Pancreas (tissue), 10 donors: ENCODE measurements around the gene OR4F15. TPM values are rescaled to one million over a fixed set of nuclear protein-coding genes. Genes with fewer than 3 reads are reported as not detected.

Source experiments
- ATAC-seq, 4 donors: fragments of 200-7000 bp; cut with Tn5 transposase; one replicate each; pipeline versions ENCODE4 v1.8.0 to v1.9.1; 2020; ENCODE audit warnings: mild to moderate bottlenecking in 4 of 4, moderate library complexity in 4 of 4
- DNase-seq, 6 donors: peaks; one replicate each; pipeline ENCODE4 v3.0.0-alpha.2; 2020
- FAIRE-seq: peaks from 2 replicates; lab custom pipeline; 2012; peaks lifted over from hg19 to GRCh38; lab: Jason Lieb, UNC
- H3K27ac ChIP-seq, 4 donors: fragments of 200-600 bp; sonication (generic); 1 replicate in 3 of 4; 2 replicates in 1 of 4; pipeline versions ENCODE4 v1.5.0 to v1.8.0; 2020
- H3K27me3 ChIP-seq, 4 donors: fragments of 200-600 bp; one replicate each; pipeline ENCODE4 v1.8.0; 2021
- H3K36me3 ChIP-seq, 3 donors: fragments of 200-600 bp; sonication (generic) in 1 of 3; one replicate each; pipeline versions ENCODE4 v1.5.0 to v1.8.0; 2020 to 2021
- H3K4me1 ChIP-seq, 3 donors: fragments of 200-600 bp; one replicate each; pipeline ENCODE4 v1.8.0; 2021
- H3K4me3 ChIP-seq, 4 donors: fragments of 200-600 bp; sonication (generic) in 2 of 4; one replicate each; pipeline versions ENCODE4 v1.5.0 to v1.8.0; 2020 to 2021
- H3K9me3 ChIP-seq, 4 donors: fragments of 200-600 bp; one replicate each; pipeline ENCODE4 v1.8.0; 2021
- WGBS, 2 donors: extraction: QIAGEN DNeasy Blood & Tissue Kit; methylation state at CpG; one replicate each; pipeline ENCODE4 v1.1.7; 2013; 5-methylcytosine and 5-hydroxymethylcytosine counted together
- intact Hi-C, 3 donors: fragments of 100-400 bp; cut with DNase I; formaldehyde crosslinking; loops; one replicate each; pipeline versions ENCODE4 v1.11.1 to v1.14.2; 2022
- polyA plus RNA-seq, 2 donors: library from polyadenylated mRNA; stranded (reverse); fragments of 200-250 nt; gene quantifications; one replicate each; pipeline ENCODE4 v1.2.3, GENCODE V29; 2013
- total RNA-seq, 6 donors: library from RNA; stranded (reverse); fragmentation: NEBNext Ultra II Directional in 4 of 6; extraction: Animal tissue kit (Norgen Biotek cat#: 25700) in 4 of 6; gene quantifications; one replicate each; pipeline versions ENCODE4 v1.2.1 to v1.2.4, GENCODE V29; 2021 to 2023
- TF ChIP-seq, protein P1 (sequence below), 4 donors: fragments of 200-600 bp; sonication (generic) in 3 of 4; IDR thresholded peaks; one replicate each; pipeline versions ENCODE4 v1.5.0 to v1.8.0; 2021; ENCODE audit warnings: antibody characterized with exemption in 4 of 4
- donor health status: healthy with polysubstance abuse.
- donor health status: DM: no; HTN: no; CAD: no; lungs with moderate emphysema.
- donor health status: DM: no; HTN: no; CAD: no.
- donor health status: control.
- donor health status: control.
- donor health status: Bipolar disorder and iron deficiency.
- donor health status: DM: yes; HTN: yes; CAD: no.
- donor health status: DM: no; HTN: no; CAD: no.
- donor health status: DM: no; HTN: no; CAD: no.
- donor health status: DM: yes; HTN: yes; CAD: no.

OR4F15 gene
- total and polyA plus RNA-seq, 8 donors = not detected

DNA sequence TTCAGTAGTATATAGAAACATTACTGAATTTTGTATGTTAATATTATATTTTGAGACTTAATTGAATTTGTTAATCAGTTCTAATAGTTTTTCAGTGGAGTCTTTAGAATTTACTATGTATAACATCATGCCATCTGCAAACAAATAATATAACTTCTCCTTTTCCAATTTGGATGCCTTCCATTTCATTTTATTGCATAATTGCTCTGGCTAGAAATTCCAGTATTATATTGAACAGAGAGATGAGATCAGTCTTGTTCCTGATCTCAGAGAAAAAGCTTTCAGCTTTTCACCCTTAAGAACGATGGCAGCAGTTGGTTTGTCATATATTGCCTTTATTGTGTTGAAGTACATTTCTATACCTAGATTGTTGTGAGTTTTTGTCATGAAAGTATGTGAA is 40.4 kb downstream of the OR4F15 start:
- no peaks in the 10 kb centered on the region for H3K36me3 ChIP-seq
- WGBS, 2 donors = 55 to 57% methylated on average over 1 of the region's 1 CpG
- H3K27ac ChIP-seq = no peak overlapping the region
- DNase-seq = no peak
- H3K4me1 ChIP-seq = no peaks in the 10 kb centered on the region
- ATAC-seq = no peak
- no peak for FAIRE-seq
- H3K27me3 ChIP-seq = no peaks in the 10 kb centered on the region
- intact Hi-C loops = no loop called here
- TF ChIP-seq, protein P1, sequence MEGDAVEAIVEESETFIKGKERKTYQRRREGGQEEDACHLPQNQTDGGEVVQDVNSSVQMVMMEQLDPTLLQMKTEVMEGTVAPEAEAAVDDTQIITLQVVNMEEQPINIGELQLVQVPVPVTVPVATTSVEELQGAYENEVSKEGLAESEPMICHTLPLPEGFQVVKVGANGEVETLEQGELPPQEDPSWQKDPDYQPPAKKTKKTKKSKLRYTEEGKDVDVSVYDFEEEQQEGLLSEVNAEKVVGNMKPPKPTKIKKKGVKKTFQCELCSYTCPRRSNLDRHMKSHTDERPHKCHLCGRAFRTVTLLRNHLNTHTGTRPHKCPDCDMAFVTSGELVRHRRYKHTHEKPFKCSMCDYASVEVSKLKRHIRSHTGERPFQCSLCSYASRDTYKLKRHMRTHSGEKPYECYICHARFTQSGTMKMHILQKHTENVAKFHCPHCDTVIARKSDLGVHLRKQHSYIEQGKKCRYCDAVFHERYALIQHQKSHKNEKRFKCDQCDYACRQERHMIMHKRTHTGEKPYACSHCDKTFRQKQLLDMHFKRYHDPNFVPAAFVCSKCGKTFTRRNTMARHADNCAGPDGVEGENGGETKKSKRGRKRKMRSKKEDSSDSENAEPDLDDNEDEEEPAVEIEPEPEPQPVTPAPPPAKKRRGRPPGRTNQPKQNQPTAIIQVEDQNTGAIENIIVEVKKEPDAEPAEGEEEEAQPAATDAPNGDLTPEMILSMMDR (IDR thresholded peaks at IDR 0.05) = no peak
- H3K4me3 ChIP-seq = no peak overlapping the region
- no peaks in the 10 kb centered on the region for H3K9me3 ChIP-seq

Other genes with a start within 250 kb of the OR4F15 start
- gene TM2D3, start 159.8 kb upstream of the OR4F15 start, total RNA-seq = 10 to 100 TPM; 16.0 to 33.5 (median 18.4) TPM
- 10 to 100 TPM; 20.5 to 42.8 TPM for gene TM2D3, start 159.8 kb upstream of the OR4F15 start, polyA plus RNA-seq
- 1 to 10 TPM; 5.2 to 9.3 (median 7.4) TPM for gene TARS3, start 87.7 kb upstream of the OR4F15 start, total RNA-seq
- 1 to 10 TPM; 4.4 to 9.3 TPM for gene TARS3, start 87.7 kb upstream of the OR4F15 start, polyA plus RNA-seq
- gene OR4F6, start 8.7 kb upstream of the OR4F15 start, total RNA-seq = not detected
- gene OR4F6, start 8.7 kb upstream of the OR4F15 start, polyA plus RNA-seq = not detected